Colon (tissue), 2 donors: ENCODE measurements around the gene ASIC2.
"Not testable (repeated sequence)": the region's sequence is repeated elsewhere in the genome, so short reads cannot be mapped to it uniquely, and the experiment has no call there.

Source experiments
- FAIRE-seq: peaks from 2 replicates; lab custom pipeline; 2012; peaks lifted over from hg19 to GRCh38; lab: Jason Lieb, UNC
- donor health status: control.
- donor health status: control.

Gene ASIC2

DNA sequence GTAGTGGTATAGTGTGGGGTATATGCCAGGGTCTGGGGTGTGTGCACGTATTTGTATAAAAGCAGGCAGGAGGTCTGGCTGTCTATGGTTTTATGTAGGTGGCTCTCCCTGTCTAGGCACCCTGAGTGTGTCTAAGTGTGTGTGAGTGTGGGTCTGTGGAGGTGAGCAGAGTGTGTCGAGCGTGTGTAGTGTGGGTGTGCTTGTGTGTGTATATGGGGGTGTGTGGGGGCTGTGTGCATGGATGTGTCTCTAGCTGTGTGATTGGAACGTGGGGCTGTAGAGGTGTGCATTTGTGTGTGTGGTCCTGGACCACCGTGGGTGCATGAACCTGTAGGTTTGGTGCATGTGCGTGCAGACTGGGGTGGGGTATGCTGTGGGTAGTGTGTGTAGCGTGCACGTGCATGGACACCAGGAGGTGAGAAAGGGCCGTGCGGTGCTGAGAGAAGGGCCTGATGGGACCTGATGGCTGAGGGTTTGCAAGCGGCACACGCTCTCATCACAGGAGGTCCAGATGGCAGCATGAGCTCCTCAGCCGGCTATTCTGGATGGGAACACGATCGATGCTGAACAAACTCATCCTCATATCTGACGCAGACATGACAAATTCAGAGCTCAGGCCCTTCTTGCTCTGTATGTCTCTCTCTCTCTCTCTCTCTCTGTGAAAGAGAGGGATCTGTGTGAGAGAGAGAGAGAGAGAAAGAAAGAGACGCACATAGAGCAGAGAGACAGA lies 273.8 kb downstream of the ASIC2 start:
- no peak for FAIRE-seq

- FAIRE-seq: no peak
Observed at GRCh38 chr17:33017366-33017765, 275.7 kb downstream of the ASIC2 start.

DNA sequence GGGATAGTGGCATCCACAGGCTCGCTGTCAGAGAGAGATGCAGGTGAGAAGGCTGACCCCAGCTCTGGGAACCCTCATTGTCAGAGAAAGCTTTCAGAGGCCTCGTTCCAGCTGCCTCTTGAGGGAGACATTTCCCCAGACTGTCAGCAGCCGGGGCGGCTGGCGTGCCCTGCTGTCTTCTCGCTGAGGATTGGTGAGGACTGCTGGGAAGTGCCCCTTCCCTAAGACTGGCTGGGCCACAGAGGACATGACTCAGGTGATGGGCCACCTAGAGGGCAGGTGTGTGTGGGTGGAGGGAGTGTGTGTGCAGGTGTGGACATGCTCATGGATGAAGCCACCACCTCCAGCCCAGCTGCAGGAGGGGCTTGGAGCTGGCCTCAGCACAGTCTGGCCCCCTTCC lies 276.2 kb downstream of the ASIC2 start:
- no peak for FAIRE-seq

DNA sequence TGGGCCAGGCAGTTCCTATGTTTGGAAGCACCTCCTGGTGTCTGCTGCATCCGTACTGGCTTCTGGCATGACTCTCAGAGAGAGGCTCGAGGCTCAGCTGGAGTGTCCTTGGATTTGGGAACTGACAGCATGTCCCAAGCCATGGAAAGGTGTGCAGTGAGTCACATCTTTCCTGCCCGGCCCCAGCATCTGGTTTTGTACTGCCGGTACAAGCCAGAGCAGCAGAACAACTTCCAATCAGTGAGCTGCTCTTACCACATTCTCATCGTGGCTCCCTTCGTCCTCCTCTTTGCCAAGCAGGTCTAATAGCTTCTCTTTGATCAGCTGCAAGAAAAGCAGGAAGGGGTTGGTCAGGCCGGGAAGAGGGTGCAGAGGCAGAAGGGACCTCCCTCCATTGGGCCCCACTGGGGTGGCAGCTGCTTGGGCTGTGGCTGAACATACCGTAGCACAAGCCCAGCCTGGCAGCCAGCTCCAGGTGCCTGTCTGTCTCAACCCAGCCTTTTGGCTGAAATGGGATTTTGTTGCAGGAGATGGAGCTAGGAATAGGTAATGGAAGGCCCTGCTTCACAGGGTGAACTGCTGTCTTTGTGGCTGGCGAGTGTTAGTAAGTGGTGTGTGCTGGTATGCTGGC lies 277.3 kb downstream of the ASIC2 start:
- no peak for FAIRE-seq

DNA sequence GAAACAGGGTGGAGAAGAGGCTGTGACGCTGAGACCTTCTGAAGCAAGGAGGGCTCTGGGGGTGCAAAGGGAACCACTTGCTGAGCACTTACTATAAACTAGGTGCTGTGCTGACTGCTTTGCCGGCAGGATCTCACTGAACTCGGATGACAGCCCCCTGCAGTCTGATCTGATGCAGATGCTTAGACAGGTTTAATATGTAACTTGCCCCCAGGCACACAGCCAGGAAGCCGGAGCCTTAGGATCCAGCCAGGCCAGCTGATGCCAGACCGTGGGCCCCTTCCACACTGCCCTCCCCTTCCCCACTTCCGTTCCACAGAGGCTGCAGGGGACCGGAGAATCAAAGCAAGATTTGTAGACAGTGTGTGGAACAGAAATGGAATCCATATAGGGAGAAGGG lies 278.3 kb downstream of the ASIC2 start:
- no peak for FAIRE-seq

GRCh38 chr17:33013596-33014375 lies 279.3 kb downstream of the ASIC2 start:
- FAIRE-seq: no peak

- no peak for FAIRE-seq
Observed at GRCh38 chr17:33012522-33013033, 280.5 kb downstream of the ASIC2 start.

DNA sequence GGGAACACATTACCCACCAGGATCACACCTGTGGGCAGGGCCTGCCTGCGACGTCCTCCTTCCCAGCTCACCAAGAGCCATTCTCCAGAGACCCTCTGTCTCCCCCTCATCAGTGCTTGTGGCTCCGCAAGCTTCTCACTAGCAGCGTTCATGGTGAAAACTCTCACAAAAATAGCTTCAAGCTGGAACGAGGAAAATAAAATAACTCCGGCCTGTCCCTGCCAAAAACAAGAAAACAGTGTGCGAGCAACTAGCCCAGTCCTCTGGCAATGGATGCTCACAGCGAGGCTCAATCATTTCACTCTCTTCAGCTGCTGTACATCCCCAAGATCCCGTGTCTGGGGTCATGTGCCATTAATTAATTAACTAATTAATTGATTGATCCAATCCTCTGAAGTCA lies 283.5 kb downstream of the ASIC2 start:
- no peak for FAIRE-seq

- no peak for FAIRE-seq
Observed at GRCh38 chr17:33007186-33007585, 285.9 kb downstream of the ASIC2 start.

DNA sequence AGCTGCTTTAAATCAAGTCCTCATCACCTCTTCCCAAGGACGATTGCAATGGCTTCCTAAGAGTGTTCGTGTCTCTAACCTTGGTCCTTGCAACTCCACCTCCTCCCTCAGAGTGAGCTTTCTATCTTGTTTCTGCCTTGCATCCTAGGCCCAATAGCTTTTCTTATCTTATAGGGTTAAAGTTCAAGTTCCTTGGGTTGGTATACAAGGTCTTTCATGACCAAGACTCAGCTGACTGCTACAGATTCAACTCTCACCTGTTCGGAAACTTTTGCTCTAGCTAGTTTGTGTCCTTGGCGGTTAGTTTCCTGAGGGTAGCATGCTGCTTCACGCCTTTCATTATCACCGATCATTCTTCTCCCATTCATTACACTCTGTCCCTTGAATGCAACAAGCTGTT lies 290.8 kb downstream of the ASIC2 start:
- FAIRE-seq: no peak

DNA sequence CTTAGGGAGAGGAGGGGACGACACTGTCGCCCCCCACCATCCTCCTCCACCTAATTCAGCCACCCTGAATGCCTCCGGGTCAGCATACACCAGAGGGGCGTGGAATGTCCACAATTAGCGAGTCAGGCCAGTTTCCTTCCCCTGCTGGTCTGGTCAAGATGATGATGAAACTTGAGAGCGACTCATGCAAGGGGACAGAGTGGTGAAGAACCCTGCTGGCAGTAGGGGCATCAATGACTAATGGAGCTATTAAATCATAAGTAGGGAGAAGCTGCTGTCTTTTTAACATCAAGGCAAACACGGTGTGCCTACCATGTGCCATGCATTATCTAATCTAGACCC lies 294.2 kb downstream of the ASIC2 start:
- no peak for FAIRE-seq

GRCh38 chr17:32998111-32998886 lies 294.8 kb downstream of the ASIC2 start:
- FAIRE-seq: no peak

DNA sequence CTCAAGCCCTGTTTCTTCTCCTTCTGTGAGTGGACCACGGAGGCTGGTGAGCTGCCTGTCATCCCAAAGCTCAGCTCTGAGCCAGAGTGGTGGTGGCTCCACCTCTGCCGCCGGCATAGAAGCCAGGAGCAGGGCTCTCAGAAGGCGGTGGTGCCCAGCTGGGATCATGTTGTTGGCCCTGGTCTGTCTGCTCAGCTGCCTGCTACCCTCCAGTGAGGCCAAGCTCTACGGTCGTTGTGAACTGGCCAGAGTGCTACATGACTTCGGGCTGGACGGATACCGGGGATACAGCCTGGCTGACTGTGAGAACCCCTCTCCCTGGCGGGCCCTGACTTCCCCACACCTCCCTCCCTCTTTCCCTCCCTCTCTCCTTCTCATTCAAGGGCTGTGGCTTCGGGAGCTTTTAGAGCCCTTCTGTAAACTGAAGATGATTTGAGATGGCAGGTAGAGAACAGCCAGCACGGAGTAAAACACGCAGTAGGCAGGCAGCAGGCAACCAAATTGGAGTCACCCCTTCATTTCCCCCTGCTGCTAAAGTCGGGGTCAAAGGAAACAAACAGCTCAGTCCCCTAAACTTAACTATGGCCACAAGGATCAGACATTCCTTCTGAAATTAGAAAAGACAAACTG lies 297.6 kb downstream of the ASIC2 start:
- FAIRE-seq: no peak

DNA sequence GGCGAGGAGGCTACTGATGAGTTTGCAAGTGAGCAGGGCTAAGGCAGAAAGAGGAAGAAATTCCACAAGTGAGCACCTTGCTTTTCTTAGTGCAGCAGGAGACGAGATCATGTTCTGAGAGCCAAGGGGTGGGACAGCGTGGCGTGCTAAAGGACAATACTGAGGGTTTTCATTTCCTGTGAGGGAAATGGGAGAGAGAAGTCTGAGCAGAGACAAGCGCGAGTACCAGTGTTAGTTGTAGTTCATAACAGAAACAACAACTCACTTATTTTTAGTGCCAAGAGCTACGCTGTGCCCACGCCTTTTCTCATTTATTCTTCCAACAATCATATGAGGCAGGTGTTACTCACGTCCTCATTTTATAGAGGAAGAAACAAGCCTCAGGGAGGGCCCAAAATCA lies 299.1 kb downstream of the ASIC2 start:
- FAIRE-seq: no peak

- no peak for FAIRE-seq
Observed at GRCh38 chr17:32992321-32993033, 300.6 kb downstream of the ASIC2 start.

DNA sequence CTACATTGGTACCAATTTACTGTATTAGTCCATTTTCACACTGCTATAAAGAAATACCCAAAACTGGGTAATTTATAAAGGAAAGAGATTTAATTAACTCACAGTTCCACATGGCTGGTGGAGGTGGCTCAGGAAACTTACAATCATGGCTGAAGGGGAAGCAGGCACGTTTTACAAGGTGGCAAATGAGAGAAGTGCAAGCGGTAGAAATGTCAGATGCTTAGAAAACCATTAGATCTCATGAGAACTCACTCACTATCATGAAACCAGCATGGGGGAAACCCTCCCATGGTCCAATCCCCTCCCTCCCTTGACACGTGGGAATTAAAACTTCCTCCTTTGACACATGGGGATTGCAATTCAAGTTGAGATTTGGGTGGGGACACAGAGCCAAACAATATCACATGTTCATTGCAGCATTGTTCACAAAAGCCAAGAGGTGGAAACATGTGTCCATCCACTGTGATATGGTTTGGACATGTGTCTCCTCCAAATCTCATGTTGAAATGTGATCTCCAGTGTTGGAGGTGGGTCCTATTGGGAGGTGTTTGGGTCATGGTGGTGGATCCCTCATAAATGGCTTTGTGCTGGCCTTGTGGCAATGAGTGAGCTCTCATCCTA lies 304.5 kb downstream of the ASIC2 start:
- no peak for FAIRE-seq

GRCh38 chr17:32987868-32988267 lies 305.2 kb downstream of the ASIC2 start:
- FAIRE-seq: not testable (repeated sequence)

DNA sequence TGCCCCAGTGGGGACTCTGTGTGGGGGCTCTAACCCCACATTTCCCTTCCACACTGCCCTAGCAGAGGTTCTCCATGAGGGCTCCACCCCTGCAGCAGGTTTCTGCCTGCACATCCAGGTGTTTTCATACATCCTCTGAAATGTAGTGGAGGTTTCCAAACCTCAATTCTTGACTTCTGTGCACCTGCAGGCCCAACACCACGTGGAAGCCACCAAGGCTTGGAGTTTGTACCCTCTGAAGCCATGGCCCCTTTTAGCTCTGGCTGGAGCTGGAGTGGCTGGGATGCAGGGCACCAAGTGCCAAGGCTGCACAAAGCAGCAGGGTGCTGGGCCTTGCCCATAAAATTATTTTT lies 305.7 kb downstream of the ASIC2 start:
- not testable (repeated sequence) for FAIRE-seq

DNA sequence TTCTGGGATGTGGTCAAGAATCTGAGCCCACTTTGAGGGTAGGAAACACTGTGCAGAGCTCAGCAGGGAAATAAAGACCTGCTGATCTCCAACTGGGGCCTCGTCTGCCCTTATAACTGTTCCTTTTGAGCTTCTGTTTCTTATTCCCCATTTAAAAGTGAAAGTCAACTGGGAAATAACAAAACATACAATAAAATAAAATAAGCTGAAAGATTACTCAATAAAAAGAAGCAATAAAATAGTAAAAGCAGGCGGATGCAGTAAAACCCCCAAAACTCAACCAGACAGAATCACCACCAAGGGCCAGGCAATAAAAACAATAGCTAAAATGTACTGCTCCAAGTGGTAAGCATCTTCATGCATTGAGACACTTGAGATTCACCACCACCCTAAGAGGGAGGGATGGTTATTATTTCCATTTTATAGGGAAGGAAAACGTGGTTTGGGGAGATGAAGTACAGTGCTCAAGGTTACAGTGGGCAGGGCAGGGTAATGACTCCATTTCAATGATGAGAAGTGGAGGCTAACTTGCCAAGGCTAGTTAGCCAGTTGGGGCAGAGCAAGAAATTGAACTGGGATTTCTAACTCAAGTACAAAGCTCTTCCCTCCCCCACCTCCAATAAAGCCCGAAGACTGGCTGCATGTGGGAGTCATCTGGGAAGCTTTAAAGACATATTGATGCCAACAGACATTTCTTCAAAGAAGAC lies 307.9 kb downstream of the ASIC2 start:
- FAIRE-seq: no peak

DNA sequence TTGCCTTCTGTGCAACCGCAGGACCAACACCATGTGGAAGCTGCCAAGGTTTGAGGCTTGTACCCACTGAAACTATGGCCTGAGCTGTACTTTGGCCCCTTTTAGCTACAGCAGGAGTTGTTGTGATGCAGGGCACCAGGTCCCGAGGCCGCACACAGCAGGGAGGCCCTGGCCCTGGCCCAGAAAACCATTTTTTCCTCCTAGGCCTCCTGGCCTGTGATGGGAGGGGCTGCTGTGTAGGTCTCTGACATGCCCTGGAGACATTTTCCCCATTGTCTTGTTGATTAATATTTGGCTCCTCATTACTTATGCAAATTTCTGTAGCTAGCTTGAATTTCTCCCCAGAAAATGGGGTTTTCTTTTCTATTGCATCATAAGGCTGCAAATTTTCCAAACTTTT lies 311.5 kb downstream of the ASIC2 start:
- FAIRE-seq: not testable (repeated sequence)
